ENCODE results near the gene ATOH8.

Gene ATOH8

GRCh38 chr2:85769983-85770362 is 16.2 kb downstream of the ATOH8 start:
- DNase-seq (ENCODE audit: low spot score), result no peak

- DNase-seq (ENCODE audit: low spot score), result no peak
Observed at GRCh38 chr2:85770369-85770768, 16.6 kb downstream of the ATOH8 start.

GRCh38 chr2:85770786-85771409 is 17.1 kb downstream of the ATOH8 start:
- DNase-seq (ENCODE audit: low spot score), result no peak

GRCh38 chr2:85771486-85771885 is 17.7 kb downstream of the ATOH8 start:
- no peak for DNase-seq (ENCODE audit: low spot score)

- peak; percentile 76 for DNase-seq (ENCODE audit: low spot score)
Observed at GRCh38 chr2:85772019-85772745, 18.4 kb downstream of the ATOH8 start.

- peak; percentile 33 for DNase-seq (ENCODE audit: low spot score)
Observed at GRCh38 chr2:85772841-85773491, 19.2 kb downstream of the ATOH8 start.

GRCh38 chr2:85773692-85774091 is 19.9 kb downstream of the ATOH8 start:
- no peak for DNase-seq (ENCODE audit: low spot score)

- no peak for DNase-seq (ENCODE audit: low spot score)
Observed at GRCh38 chr2:85774126-85774978, 20.6 kb downstream of the ATOH8 start.

GRCh38 chr2:85775406-85776381 is 21.9 kb downstream of the ATOH8 start:
- DNase-seq (ENCODE audit: low spot score), result no peak

GRCh38 chr2:85776672-85777071 is 22.9 kb downstream of the ATOH8 start:
- no peak for DNase-seq (ENCODE audit: low spot score)

GRCh38 chr2:85777441-85777861 is 23.7 kb downstream of the ATOH8 start:
- DNase-seq (ENCODE audit: low spot score), result no peak

GRCh38 chr2:85778646-85779379 is 25.0 kb downstream of the ATOH8 start:
- no peak for DNase-seq (ENCODE audit: low spot score)

GRCh38 chr2:85779641-85780315 is 26.0 kb downstream of the ATOH8 start:
- DNase-seq (ENCODE audit: low spot score), result no peak

- DNase-seq (ENCODE audit: low spot score), result no peak
Observed at GRCh38 chr2:85780316-85781012, 26.7 kb downstream of the ATOH8 start.

GRCh38 chr2:85781013-85781332 is 27.2 kb downstream of the ATOH8 start:
- DNase-seq (ENCODE audit: low spot score), result no peak

GRCh38 chr2:85783796-85784195 is 30.0 kb downstream of the ATOH8 start:
- no peak for DNase-seq (ENCODE audit: low spot score)

- no peak for DNase-seq (ENCODE audit: low spot score)
Observed at GRCh38 chr2:85784474-85784986, 30.7 kb downstream of the ATOH8 start.

GRCh38 chr2:85785027-85785822 is 31.4 kb downstream of the ATOH8 start:
- no peak for DNase-seq (ENCODE audit: low spot score)

Measured in SK-N-DZ (cell line).